Islet precursor cell (in vitro differentiated cells): ENCODE results near the gene GOLGA6B.
"Not testable (repeated sequence)": the region's sequence is repeated elsewhere in the genome, so short reads cannot be mapped to it uniquely, and the experiment has no call there.

Experiments
- DNase-seq: peaks from one replicate; pipeline ENCODE4 v3.0.0-alpha.2; 2018

Gene GOLGA6B

DNA sequence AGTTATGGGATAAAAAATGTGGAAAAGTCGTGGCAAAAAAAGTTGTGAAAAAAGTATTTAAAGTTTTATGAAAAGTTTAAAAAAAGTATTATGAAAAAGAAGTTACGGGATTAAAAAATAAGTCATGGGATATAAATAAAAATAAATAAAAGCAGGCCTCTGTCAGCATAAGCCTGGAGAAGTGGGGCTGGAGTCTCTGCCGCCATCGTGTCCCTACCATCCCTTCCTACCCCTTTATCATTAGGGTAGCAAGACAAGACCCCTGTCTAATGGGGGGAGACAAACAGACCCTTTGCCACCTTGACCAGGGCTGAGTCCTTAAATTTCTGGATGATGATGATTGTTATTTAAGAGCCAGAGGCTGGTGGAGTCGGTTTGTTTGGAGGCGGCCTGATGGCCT is 15.3 kb downstream of the GOLGA6B start:
- DNase-seq = not testable (repeated sequence)

DNA sequence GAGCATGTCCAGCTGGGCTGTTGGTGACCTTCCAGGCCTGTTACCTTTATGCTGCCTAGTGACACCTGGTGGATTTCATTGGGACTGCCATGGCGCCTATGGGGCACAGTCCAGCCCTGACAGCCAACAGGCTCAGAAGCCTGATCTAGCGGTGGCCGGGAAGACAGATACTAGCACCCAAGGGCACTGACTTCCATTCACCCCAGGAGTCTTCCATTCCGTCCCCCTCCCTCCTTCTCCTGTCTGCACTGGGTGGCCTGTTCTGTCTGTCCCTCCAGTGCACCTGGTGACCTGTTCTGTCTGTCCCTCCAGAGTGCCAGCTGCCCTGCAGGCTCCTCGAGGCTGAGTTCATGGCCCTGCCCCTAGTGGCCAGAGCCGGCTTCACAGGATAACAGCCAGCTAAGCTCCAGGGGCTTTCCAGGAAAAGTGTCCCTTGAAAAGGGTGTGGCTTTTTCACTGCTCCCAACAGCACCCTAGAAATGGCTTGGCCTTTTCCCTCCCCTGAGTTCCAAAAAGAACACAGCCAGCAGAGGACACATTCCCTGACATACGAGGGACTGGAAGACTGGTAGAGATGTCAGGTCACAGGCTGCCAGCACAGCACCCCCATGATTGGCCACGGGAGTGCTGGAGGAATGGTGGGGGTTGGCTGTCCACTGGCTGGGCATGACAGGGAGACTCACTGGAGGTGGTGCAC is 16.3 kb downstream of the GOLGA6B start:
- peak; percentile 95 for DNase-seq

DNA sequence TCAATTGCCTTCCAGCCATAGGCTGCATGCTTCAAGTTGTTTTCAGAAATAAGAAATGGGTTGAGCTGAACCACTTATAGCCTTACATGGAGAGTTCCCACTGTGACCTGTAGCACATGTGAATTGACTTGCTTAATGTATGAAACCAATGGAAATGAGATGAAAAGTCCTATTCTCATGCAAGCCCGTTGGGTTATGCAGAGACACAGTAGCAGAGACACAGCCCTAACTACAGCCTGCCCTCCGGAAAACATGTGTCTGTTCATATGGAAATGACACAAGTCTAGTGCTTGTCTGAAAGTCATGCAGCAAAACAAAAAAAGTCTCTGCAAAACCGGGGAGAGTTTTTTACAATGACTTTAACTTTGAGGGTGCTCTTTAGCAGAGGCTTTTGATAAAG is 17.0 kb downstream of the GOLGA6B start:
- DNase-seq = no peak

DNA sequence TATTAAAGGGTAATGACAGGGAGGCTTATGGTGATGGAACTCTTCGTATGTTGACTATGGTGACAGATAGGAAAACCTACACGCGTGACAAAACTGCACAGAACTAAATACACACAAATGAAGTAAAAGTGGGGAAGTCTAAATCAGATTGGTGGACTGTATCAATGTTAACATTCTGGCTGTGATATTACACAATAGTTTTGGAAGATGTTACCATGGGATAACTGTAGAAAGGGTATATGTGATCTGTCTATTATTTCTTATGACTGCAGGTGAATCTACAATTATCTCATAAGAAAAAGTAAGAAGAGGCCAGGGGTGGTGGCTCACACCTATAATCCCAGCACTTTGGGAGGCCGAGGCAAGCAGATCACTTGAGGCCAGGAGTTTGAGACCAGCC is 22.3 kb downstream of the GOLGA6B start:
- no peak for DNase-seq

DNA sequence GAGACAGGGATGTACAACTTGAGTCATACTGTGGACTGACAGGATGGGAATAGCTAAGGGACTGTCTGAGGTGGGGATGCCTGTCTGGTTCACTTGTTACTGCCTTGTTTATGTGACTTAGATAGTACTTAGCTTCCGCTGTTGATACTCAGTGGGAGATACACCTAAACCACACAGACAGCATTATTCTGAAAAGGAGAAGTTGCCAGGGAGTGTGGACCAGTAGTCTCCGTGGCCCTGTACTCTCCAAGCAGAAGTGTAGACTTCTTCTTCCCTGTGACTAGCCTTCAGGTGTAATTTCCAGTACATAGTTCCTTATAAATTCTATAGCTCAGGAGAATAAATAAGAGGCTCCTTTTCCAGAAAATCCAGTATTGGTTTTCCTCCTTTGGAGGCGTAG is 26.4 kb downstream of the GOLGA6B start:
- no peak for DNase-seq

DNA sequence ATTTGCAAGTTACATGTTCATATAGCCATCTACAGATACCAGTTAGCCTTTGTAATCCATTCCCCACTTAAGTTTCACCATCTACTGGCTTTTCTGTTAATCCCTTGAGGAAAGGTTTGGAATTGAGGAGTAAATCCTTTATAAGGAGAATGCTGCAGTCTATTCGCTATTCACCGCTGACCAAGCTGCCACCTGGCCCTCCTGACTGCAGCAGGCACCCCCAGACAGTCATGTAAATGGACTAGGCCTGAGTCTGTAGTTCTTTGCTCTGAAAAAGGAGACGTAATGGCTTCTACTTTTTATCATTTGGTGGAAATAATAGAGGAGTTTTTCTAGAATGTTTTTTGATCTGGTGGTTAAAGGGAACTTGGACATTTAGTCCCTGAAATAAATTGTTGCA is 28.3 kb downstream of the GOLGA6B start:
- DNase-seq = no peak

DNA sequence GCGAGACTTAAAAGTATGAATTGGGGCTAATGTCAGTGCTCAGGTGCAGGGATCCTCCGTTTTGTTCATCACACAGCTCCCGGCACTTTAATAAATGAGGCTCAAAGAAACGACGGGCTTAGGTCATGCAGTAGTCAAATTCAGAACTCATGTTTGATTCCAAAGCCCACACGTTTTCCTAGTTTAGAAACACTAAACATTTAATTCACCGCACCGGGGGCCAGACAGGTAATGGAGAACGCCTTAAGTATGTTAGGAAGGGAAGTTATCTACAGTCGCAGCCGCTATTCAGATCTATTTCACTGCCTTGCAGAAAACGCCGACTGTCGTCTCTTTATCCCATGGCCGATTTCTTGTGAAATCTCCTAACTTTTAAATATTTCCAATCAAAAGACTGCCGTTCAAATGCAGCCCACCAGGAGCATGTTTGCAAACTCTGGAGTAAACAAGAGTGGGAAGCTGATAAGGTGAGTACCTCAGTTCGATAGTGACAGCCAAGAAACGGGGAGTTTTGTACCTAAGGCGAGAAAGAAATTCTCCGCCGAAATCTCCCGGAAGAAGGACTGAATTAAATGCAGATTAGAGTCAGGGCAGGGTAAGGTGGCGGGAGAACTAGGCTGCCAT is 30.9 kb downstream of the GOLGA6B start:
- DNase-seq = no peak

DNA sequence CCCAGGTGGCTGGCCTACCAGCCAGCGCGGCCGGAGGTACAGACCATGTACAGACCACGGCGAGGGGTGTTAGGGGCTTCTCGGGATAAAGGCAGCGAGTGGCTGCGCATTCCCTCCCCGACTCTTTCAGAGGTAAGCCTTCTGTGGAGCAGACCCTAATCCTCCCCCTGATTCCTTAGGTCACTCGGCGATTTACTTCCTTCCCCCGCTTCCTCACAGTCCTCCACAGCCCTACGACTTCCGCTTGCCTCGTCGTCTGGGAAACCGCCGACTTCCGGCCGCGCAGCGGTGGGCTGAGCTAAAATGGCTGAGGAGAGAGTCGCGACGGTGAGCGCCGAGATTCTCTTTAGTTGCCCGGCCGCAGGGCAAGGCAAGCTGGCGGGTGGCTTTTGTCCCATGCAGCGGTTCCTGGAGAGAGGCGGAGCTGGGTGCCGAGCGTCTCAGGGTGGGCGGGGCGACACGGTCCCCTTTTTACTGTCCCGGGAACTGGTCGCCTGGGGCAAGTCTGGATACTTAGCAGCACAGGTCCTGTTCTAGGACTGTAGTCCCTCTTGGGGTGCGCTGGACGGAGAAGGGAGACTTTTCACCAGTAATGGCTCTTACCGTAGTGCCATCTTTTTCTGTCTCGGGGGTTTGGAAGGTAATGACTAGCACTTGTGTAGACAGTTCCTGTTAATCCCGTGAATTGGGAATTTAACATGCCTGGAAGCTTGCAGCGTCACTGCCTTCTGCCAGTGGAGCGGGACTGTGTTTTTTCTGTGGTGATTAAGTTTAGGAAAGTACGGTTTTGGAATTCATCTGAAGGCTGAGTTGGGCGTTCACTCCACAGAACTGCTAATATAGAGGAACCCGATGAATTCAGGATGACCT is 31.7 kb downstream of the GOLGA6B start, which contains the start of the genes BBS4 and HIGD2B:
Gene BBS4 (plus strand): TSS at position 283 of the 870 bp plus-strand sequence. CDS start 21 bp downstream, at position 304.
Gene HIGD2B (minus strand): TSS at position 258 of the 870 bp plus-strand sequence. CDS start 9,808 bp downstream, outside the sequence.
- peak; percentile 99 for DNase-seq

DNA sequence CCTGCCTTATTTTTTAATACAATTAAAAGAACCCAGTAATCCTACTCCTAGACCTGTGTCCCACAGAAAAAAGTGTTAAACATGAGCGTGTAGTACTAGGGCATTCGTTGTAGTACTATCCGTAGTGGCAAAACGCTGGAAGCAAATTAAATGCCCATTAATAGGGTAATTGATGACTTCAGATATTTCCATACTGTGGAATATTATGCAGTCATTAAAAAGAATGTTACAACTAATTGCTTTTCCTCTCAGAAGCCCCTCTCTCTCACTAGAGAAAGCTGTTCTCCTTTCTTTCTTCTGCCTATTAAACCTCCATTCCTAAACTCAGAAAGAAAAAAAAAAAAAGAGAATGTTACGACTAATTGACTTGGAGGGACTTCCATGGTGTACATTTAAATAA is 34.2 kb downstream of the GOLGA6B start:
- no peak for DNase-seq

DNA sequence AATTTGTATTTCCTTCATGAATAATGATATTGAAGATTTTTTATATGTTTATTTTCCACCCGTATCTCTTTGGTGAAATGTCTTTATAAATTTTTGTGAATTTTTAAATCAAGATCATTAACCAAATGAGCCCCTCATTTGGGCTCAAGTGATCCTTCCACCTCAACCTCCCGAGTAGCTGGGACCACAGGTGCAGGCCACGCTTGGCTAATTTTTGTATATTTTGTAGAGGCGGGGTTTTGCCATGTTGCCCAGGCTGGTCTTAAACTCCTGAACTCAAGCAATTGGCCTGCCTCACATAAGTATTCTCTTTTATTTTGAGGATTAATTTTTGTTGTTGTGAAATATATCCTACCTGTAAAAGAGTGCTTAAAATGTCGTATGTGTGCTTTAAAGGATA is 36.4 kb downstream of the GOLGA6B start:
- no peak for DNase-seq

DNA sequence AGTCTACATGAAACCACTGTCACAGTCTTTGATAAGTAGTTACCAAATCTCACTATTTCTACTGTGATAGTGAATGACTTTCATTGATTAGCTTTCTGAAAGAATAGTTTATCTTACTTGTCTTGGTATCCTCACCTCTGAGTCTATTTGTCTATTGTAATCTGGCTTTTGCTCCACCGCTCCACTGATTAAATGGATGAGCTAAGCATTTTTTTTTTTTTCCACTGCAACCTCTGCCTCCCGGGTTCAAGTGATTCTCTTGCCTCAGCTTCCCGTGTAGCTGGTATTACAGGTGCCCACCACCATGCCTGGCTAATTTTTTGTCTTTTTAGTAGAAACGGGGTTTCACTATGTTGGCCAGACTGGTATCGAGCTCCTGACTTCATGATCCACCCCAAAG is 44.4 kb downstream of the GOLGA6B start:
- DNase-seq = no peak

DNA sequence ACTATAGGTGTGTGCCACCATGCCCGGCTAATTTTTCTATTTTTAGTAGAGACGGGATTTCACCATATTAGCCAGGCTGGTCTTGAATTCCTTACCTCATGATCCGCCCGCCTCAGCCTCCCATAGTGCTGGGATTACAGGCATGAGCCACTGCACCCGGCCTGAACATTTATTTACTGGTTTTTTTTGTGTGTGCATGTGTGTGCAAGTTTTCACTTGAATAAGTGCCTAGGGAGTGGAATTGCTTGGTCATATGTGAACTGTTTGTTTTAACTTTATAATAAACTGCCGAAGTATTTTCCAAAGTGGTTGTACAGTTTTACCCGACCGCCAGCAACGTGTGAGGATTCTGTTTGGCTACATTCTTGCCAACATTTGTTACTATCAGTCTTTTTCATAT is 45.6 kb downstream of the GOLGA6B start:
- DNase-seq = no peak

DNA sequence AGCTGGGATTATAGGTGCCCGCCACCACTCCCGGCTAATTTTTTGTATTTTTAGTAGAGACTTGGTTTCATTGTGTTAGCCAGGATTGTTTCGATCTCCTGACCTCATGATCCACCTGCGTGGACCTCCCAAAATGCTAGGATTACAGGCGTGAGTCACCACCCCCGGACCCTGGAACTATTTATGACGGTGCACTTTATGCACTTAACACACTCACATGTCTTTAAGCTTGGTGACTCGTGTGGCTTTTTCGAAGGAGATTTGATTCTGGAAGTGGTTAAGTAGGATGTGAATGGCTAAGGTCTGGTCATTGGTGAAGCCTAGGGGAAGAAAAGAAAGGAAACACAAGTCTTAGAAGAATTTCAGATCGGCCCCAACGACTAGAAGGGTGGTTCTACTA is 51.8 kb downstream of the GOLGA6B start:
- peak; percentile 89 for DNase-seq

DNA sequence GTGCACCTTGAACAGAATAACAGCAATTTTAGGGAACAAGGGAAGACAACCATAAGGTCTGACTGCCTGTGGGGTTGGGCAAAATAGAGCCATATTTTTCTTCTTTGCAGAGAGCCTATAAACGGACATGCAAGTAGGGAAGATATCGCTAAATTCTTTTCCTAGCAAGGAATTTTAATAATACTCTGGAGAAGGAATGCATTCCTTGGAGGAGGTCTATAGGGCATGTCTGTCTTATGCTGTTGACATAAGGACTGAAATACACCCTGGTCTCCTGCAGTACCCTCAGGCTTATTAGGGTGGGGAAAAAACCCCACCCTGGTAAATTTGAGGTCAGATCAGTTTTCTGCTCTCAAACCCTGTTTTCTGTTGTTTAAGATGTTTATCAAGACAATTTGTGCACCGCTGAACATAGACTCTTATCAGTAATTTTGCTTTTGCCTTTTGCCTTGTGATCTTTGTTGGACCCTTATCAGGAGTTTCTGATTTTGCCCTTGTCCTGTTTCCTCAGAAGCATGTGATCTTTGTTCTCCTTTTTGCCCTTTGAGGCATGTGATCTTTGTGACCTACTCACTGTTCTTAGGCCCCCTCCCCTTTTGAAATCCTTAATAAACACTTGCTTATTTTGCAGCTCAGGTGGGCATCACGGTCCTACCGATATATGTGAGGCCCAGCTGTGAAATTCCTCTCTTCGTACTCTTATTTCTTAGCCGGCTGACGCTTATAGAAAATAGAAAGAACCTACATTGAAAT is 54.2 kb downstream of the GOLGA6B start:
- not testable (repeated sequence) for DNase-seq
